Lower lobe of right lung (tissue), 2 donors: ENCODE data around the gene CCDC50. TPM values are rescaled to one million over a fixed set of nuclear protein-coding genes. Genes with fewer than 3 reads are reported as not detected.

ENCODE experiments used
- ATAC-seq, 2 donors: fragments of 200-7000 bp; cut with Tn5 transposase; one replicate each; pipeline ENCODE4 v1.9.1; 2020 to 2022; ENCODE audit warnings: mild to moderate bottlenecking in 2 of 2, moderate library complexity in 2 of 2
- DNase-seq: peaks from one replicate; pipeline ENCODE4 v3.0.0-alpha.2; 2020
- H3K27ac ChIP-seq: fragments of 200-600 bp; one replicate; pipeline ENCODE4 v1.8.0; 2022
- H3K27me3 ChIP-seq: fragments of 200-600 bp; one replicate; pipeline ENCODE4 v1.8.0; 2022; ENCODE audit warnings: low read depth
- H3K36me3 ChIP-seq: fragments of 200-600 bp; one replicate; pipeline ENCODE4 v1.8.0; 2022; ENCODE audit warnings: mild to moderate bottlenecking
- H3K4me1 ChIP-seq: fragments of 200-600 bp; one replicate; pipeline ENCODE4 v1.8.0; 2022
- H3K4me3 ChIP-seq: fragments of 200-600 bp; one replicate; pipeline ENCODE4 v1.8.0; 2022; ENCODE audit warnings: mild to moderate bottlenecking
- H3K9me3 ChIP-seq: fragments of 200-600 bp; one replicate; pipeline ENCODE4 v1.8.0; 2022
- intact Hi-C: fragments of 100-400 bp; cut with DNase I; formaldehyde crosslinking; loops from one replicate; pipeline ENCODE4 v1.11.0; 2022
- total RNA-seq: library from RNA; stranded (reverse); fragmentation: NEBNext Ultra II Directional; extraction: Animal tissue kit (Norgen Biotek cat#: 25700); gene quantifications from one replicate; pipeline ENCODE4 v1.2.1, GENCODE V29; 2021
- TF ChIP-seq, protein P1 (sequence below): fragments of 200-600 bp; IDR thresholded peaks from one replicate; pipeline ENCODE4 v1.8.0; 2022; ENCODE audit warnings: antibody characterized with exemption, mild to moderate bottlenecking
- donor health status: DM: no; HTN: yes; CAD: no; lungs with severe emphysema.

The CCDC50 gene
- total RNA-seq, 1 donor from 2014 or later: 66.5 TPM

- intact Hi-C loops: no loop called here
- TF ChIP-seq, protein P1, sequence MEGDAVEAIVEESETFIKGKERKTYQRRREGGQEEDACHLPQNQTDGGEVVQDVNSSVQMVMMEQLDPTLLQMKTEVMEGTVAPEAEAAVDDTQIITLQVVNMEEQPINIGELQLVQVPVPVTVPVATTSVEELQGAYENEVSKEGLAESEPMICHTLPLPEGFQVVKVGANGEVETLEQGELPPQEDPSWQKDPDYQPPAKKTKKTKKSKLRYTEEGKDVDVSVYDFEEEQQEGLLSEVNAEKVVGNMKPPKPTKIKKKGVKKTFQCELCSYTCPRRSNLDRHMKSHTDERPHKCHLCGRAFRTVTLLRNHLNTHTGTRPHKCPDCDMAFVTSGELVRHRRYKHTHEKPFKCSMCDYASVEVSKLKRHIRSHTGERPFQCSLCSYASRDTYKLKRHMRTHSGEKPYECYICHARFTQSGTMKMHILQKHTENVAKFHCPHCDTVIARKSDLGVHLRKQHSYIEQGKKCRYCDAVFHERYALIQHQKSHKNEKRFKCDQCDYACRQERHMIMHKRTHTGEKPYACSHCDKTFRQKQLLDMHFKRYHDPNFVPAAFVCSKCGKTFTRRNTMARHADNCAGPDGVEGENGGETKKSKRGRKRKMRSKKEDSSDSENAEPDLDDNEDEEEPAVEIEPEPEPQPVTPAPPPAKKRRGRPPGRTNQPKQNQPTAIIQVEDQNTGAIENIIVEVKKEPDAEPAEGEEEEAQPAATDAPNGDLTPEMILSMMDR: no peak
- DNase-seq (no peak), ATAC-seq (no peak)
- Histone ChIP-seq H3K9me3 (no peaks in the 10 kb centered on the region), H3K27ac (no peak overlapping the region), H3K4me3 (no peak overlapping the region), H3K4me1 (no peaks in the 10 kb centered on the region), H3K36me3 (no peaks in the 10 kb centered on the region), H3K27me3 (no peaks in the 10 kb centered on the region)
Observed at GRCh38 chr3:191306428-191306827, 22.8 kb upstream of the CCDC50 start.

DNA sequence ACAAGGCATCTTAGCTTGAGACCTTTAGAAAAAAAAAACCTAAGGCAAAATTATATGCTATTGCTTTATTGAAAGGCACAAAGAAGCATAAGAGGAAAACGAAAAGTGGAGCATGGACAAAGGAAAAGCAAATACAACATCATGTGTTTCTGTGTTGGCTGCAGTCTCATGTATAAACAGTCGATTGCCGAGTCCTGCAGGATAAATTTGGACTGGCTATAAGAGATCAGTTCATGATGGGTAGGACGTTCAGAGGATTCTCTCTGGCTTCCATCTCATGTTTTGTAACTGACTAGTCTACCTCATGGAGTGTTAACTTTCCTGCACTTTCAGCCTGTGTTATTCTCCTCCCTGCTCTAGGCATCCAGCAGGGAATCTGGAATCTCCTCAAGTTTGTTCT is 21.9 kb upstream of the CCDC50 start:
- Histone ChIP-seq H3K4me3 (no peak overlapping the region), H3K4me1 (no peaks in the 10 kb centered on the region), H3K27ac (no peak overlapping the region), H3K36me3 (no peaks in the 10 kb centered on the region), H3K27me3 (no peaks in the 10 kb centered on the region), H3K9me3 (no peaks in the 10 kb centered on the region)
- DNase-seq: no peak
- ATAC-seq: no peak
- TF ChIP-seq, protein P1: no peak
- intact Hi-C loops: no loop called here

DNA sequence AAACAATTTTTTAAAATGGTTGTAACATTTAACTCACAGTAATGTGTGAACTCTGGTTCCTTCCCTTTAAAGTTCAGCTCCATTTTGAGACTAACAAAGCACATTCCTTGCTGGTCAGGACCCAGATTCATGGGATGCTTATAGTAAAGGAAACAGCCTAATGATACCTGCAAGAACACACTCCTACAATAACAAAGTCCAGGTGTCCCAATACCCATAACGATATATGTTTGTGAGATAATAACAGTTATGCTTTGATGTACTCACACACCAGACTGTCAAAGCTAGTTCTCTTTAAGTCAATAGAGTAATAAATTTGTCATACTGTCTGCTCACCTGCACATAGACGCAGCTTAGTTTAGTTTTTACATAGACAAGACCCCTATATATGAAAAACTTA is 15.9 kb upstream of the CCDC50 start:
- TF ChIP-seq, protein P1: no peak
- intact Hi-C loops: no loop called here
- Histone ChIP-seq H3K4me1 (no peaks in the 10 kb centered on the region), H3K27me3 (no peaks in the 10 kb centered on the region), H3K9me3 (no peaks in the 10 kb centered on the region), H3K27ac (no peak overlapping the region), H3K36me3 (no peaks in the 10 kb centered on the region), H3K4me3 (no peak overlapping the region)
- ATAC-seq: no peak
- DNase-seq: no peak

GRCh38 chr3:191314109-191314728 is 15.0 kb upstream of the CCDC50 start:
- no peak overlapping the region for H3K4me3 ChIP-seq
- no peaks in the 10 kb centered on the region for H3K27me3 ChIP-seq
- no peaks in the 10 kb centered on the region for H3K9me3 ChIP-seq
- TF ChIP-seq, protein P1: no peak
- H3K36me3 ChIP-seq: no peaks in the 10 kb centered on the region
- DNase-seq (no peak), ATAC-seq (no peak)
- no peaks in the 10 kb centered on the region for H3K4me1 ChIP-seq
- H3K27ac ChIP-seq: no peak overlapping the region
- intact Hi-C loops: no loop called here

DNA sequence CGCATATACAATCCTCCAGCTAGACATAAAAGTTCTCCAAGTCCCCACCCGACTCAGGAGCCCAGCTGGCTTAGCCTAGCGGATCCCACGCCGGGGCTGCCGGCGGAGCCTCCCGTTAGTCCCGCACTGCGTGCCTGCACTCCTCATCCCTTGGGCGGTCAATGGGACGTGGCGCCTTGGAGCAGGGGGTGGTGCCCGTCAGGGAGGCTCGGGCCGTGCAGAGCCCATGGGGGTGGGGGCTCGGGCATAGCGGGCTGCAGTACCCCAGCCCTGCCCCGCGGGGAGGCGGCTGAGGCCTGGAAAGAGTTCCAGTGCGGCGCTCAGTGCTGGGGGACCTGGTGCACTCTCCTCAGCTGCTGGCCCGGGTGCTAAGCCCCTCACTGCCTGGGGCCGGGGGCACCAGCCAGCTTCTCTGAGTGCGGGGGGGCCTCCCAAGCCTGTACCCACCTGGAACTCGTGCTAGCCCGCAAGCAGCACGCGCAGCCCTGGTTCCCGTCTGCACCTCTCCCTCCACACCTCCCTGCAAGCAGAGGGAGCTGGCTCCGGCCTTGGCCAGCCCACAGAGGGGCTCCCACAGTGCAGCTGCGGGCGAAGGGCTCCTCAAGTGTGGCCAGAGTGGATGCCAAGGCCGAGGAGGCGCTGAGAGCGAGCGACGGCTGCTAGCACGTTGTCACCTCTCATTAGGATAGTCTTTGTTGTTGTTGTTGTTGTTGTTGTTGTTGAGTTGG is 12.2 kb upstream of the CCDC50 start:
- DNase-seq: no peak
- H3K4me1 ChIP-seq: no peaks in the 10 kb centered on the region
- intact Hi-C loops: no loop called here
- H3K27ac ChIP-seq: no peak overlapping the region
- H3K9me3 ChIP-seq: no peaks in the 10 kb centered on the region
- H3K27me3 ChIP-seq: no peaks in the 10 kb centered on the region
- no peak overlapping the region for H3K4me3 ChIP-seq
- TF ChIP-seq, protein P1: no peak
- peak in 1 of 2 donors; percentile 56 for ATAC-seq
- H3K36me3 ChIP-seq: no peaks in the 10 kb centered on the region
